OCI-LY3 (cell line): ENCODE data around the gene SHROOM4.

Source experiments
- H2AFZ ChIP-seq: fragments of 200-600, 300-600 bp; shearing (Covaris generic); 2 replicates; pipeline ENCODE4 v1.6.0; 2014; ENCODE audit warnings: antibody characterized with exemption, low read depth, low read length
- H3K27ac ChIP-seq: fragments of 200-600, 300-600 bp; sonication (generic); 2 replicates; pipeline ENCODE4 v1.5.1; 2014; ENCODE audit warnings: mild to moderate bottlenecking, low read length, moderate library complexity, mixed read lengths
- H3K27me3 ChIP-seq: fragments of 200-600, 300-600 bp; sonication (generic); 2 replicates; pipeline ENCODE4 v1.6.1; 2014; ENCODE audit warnings: low read depth, low read length, mixed read lengths
- H3K36me3 ChIP-seq: fragments of 200-600, 300-600 bp; sonication (generic); replicated peaks from 2 replicates; pipeline ENCODE3; 2014; ENCODE audit warnings: low read depth, low read length, mixed read lengths
- H3K4me1 ChIP-seq: fragments of 300-600, 200-600 bp; sonication (generic); 2 replicates; pipeline ENCODE4 v1.6.1; 2014; ENCODE audit warnings: low read length, mixed read lengths
- H3K4me2 ChIP-seq: fragments of 200-600, 300-600 bp; sonication (generic); 2 replicates; pipeline ENCODE4 v1.6.1; 2014; ENCODE audit warnings: low read length, mixed read lengths
- H3K4me3 ChIP-seq: fragments of 300-600, 200-600 bp; sonication (generic); 2 replicates; pipeline ENCODE4 v1.5.1; 2014; ENCODE audit warnings: antibody characterized with exemption, mild to moderate bottlenecking, low read length, moderate library complexity
- H3K79me2 ChIP-seq: fragments of 300-600, 200-600 bp; shearing (Covaris generic); 2 replicates; pipeline ENCODE4 v1.6.1; 2014; ENCODE audit warnings: mild to moderate bottlenecking, low read length, mixed read lengths
- H3K9ac ChIP-seq: fragments of 300-600, 200-600 bp; shearing (Covaris generic); 2 replicates; pipeline ENCODE4 v1.6.0; 2014; ENCODE audit warnings: mild to moderate bottlenecking, low read length, moderate library complexity
- H3K9me3 ChIP-seq: fragments of 200-600, 300-600 bp; shearing (Covaris generic); 2 replicates; pipeline ENCODE4 v1.6.1; 2014; ENCODE audit warnings: low read length, mixed read lengths; ENCODE audit not compliant: insufficient read depth
- H4K20me1 ChIP-seq: fragments of 200-600, 300-600 bp; sonication (generic); 2 replicates; pipeline ENCODE4 v1.6.1; 2016; ENCODE audit warnings: low read length, mixed read lengths; ENCODE audit not compliant: insufficient read depth
- EZH2phosphoT487 ChIP-seq: fragments of 200-600 bp; shearing (Covaris generic); IDR thresholded peaks from 2 replicates; pipeline ENCODE4 v1.6.1; 2018; ENCODE audit warnings: antibody characterized with exemption, mixed run types, low read depth
- TF ChIP-seq, protein P1 (sequence below): fragments of 200-600, 300-600 bp; sonication (generic); IDR thresholded peaks from 2 replicates; pipeline ENCODE4 v1.5.1; 2014; ENCODE audit warnings: antibody characterized with exemption, low read length, low read depth

The SHROOM4 gene

DNA sequence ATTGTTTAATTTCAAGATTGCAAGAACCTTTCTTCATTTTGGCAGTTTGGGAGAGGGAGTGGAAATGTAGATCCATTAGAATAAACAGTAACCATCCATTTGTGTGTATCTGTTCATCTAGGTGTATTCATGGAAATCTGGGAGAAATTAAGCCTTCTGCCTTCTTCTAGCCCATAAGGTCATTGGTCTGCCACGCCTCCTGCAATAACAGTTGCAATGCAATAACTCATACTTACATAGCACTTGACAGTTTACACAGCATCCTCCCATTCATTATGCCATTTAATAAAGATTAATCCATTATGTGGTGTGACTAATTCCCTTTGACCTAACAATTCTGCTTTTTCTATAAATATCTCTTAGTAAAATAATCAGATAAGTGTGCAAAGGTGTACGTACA lies 42.6 kb downstream of the SHROOM4 start:
- TF ChIP-seq, protein P1, sequence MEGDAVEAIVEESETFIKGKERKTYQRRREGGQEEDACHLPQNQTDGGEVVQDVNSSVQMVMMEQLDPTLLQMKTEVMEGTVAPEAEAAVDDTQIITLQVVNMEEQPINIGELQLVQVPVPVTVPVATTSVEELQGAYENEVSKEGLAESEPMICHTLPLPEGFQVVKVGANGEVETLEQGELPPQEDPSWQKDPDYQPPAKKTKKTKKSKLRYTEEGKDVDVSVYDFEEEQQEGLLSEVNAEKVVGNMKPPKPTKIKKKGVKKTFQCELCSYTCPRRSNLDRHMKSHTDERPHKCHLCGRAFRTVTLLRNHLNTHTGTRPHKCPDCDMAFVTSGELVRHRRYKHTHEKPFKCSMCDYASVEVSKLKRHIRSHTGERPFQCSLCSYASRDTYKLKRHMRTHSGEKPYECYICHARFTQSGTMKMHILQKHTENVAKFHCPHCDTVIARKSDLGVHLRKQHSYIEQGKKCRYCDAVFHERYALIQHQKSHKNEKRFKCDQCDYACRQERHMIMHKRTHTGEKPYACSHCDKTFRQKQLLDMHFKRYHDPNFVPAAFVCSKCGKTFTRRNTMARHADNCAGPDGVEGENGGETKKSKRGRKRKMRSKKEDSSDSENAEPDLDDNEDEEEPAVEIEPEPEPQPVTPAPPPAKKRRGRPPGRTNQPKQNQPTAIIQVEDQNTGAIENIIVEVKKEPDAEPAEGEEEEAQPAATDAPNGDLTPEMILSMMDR, result no peak
- TF ChIP-seq EZH2phosphoT487, result no peak

DNA sequence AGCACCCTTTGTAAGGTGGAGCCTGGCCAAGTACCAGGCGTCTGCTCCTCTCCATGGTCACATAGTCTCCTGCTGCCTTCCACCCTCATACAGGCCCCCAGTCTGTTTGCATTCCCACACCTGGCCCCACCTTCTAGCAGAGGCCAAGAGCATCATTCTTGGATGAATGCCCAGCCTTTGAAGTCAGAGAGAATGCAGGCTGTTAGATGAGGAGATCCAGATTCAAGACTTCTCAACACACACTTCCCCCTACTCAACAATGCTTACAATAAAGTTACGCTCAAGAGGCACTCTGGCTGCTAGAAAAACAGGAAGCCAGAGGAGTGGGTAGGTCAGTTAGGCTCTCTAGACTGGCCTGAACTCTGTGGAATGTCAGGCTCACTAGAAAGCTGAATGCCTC lies 43.3 kb downstream of the SHROOM4 start:
- Histone ChIP-seq H3K9ac (no peak overlapping the region), H3K27ac (no peak overlapping the region), H3K9me3 (no peaks in the 10 kb centered on the region), H4K20me1 (no peaks in the 10 kb centered on the region), H3K4me2 (no peak overlapping the region), H3K79me2 (no peaks in the 10 kb centered on the region), H3K4me3 (no peak overlapping the region), H3K36me3 (no peaks in the 10 kb centered on the region), H3K4me1 (no peaks in the 10 kb centered on the region), H2AFZ (no peak overlapping the region), H3K27me3 (no peaks in the 10 kb centered on the region)
- no peak for TF ChIP-seq EZH2phosphoT487
- TF ChIP-seq, protein P1, result no peak

More for the DNA sequence above, 42.6 kb downstream of the SHROOM4 start:
- H3K4me1 ChIP-seq, result no peaks in the 10 kb centered on the region
- no peaks in the 10 kb centered on the region for H3K79me2 ChIP-seq
- H3K27me3 ChIP-seq, result no peaks in the 10 kb centered on the region
- no peak overlapping the region for H3K4me2 ChIP-seq
- H3K9ac ChIP-seq, result no peak overlapping the region
- H3K4me3 ChIP-seq, result no peak overlapping the region
- H3K27ac ChIP-seq, result no peak overlapping the region
- H2AFZ ChIP-seq, result no peak overlapping the region
- no peaks in the 10 kb centered on the region for H4K20me1 ChIP-seq
- H3K36me3 ChIP-seq, result no peaks in the 10 kb centered on the region
- H3K9me3 ChIP-seq, result no peaks in the 10 kb centered on the region

DNA sequence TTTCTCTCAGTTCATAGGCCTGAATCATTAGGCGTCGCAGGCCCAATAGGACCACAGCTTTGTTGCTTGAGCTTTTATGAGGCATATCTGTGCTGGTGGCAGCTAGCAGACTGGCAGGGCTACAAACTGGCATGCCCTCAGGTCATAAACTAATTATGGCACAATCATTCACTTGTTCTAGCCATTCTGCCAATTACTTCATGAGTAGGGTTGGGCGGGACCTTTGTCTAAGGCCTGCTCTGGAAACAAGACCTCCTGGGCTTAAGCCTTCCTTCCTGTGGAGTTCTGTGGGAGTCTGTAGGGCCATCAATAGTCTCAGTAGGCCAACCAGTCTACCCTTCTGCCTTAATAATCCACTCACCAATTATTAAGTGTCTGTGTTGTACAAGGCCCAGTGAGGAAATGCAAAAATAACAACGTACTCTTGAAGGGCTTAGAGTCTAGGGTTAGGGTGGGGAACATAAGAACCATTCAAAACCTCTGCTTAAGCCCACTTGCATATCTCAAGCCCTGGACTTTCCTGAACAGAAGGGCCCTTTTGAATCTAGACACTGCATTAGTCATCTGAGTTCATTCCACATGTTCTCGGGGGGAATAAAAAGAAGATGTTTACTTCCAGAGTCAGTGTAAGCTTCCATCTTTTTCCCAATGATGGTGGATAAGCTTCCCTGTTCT lies 44.5 kb downstream of the SHROOM4 start:
- no peaks in the 10 kb centered on the region for H3K79me2 ChIP-seq
- no peaks in the 10 kb centered on the region for H3K9me3 ChIP-seq
- H3K36me3 ChIP-seq, result no peaks in the 10 kb centered on the region
- TF ChIP-seq, protein P1, result no peak
- TF ChIP-seq EZH2phosphoT487, result no peak
- H3K27ac ChIP-seq, result no peak overlapping the region
- no peaks in the 10 kb centered on the region for H4K20me1 ChIP-seq
- no peak overlapping the region for H3K9ac ChIP-seq
- H3K4me2 ChIP-seq, result no peak overlapping the region
- H2AFZ ChIP-seq, result no peak overlapping the region
- H3K4me3 ChIP-seq, result no peak overlapping the region
- no peaks in the 10 kb centered on the region for H3K4me1 ChIP-seq
- no peaks in the 10 kb centered on the region for H3K27me3 ChIP-seq

DNA sequence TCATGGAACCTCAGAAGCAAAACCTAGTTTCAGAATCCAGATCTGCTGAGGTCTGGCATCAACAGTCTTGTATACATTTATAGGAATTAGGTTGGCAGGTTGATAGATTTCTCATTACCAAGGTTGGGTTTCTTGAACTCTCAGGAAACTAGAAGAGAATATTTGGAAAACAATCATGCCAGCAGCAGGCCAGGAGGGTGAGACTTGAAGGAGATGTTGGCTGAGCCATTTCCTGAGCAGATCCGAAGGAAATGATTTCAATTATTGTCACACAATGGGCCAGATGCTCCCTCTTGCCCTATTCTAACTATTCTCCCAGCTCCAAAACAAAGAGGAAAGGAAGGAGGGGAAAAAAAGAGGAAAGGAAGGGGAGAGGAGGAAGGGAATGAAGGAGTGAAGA lies 45.2 kb downstream of the SHROOM4 start:
- TF ChIP-seq, protein P1, result no peak
- TF ChIP-seq EZH2phosphoT487, result no peak
- Histone ChIP-seq H3K27me3 (no peaks in the 10 kb centered on the region), H3K4me2 (no peak overlapping the region), H3K9ac (no peak overlapping the region), H4K20me1 (no peaks in the 10 kb centered on the region), H3K4me3 (no peak overlapping the region), H2AFZ (no peak overlapping the region), H3K27ac (no peak overlapping the region), H3K79me2 (no peaks in the 10 kb centered on the region), H3K4me1 (no peaks in the 10 kb centered on the region), H3K36me3 (no peaks in the 10 kb centered on the region), H3K9me3 (no peaks in the 10 kb centered on the region)
